Mucosa of rectum (tissue), 2 donors: Measurements from ENCODE around the gene TM4SF20.
"Not testable (repeated sequence)": the region's sequence is repeated elsewhere in the genome, so short reads cannot be mapped to it uniquely, and the experiment has no call there.

Experiments
- H3K27ac ChIP-seq, 2 donors: one replicate each; pipeline ENCODE4 v1.7.0; 2013; ENCODE audit warnings: inconsistent platforms in 2 of 2, low read depth in 2 of 2, low read length in 2 of 2
- H3K27me3 ChIP-seq, 2 donors: one replicate each; pipeline ENCODE4 v1.7.0; 2013; ENCODE audit warnings: low read length in 2 of 2; ENCODE audit not compliant: control insufficient read depth in 2 of 2, insufficient read depth in 2 of 2
- H3K36me3 ChIP-seq, 2 donors: one replicate each; pipeline ENCODE4 v1.7.0; 2013; ENCODE audit warnings: low read length in 2 of 2; ENCODE audit not compliant: control insufficient read depth in 2 of 2, insufficient read depth in 2 of 2
- H3K4me1 ChIP-seq, 2 donors: one replicate each; pipeline ENCODE4 v1.7.0; 2013; ENCODE audit warnings: low read length in 2 of 2, mild to moderate bottlenecking in 1 of 2; ENCODE audit not compliant: control insufficient read depth in 2 of 2, insufficient read depth in 2 of 2
- H3K4me3 ChIP-seq, 2 donors: one replicate each; pipeline ENCODE4 v1.7.0; 2013; ENCODE audit warnings: low read length in 2 of 2
- H3K9ac ChIP-seq, 2 donors: one replicate each; pipeline ENCODE4 v1.7.0; 2013; ENCODE audit warnings: low read length in 2 of 2, low read depth in 1 of 2, mild to moderate bottlenecking in 1 of 2
- H3K9me3 ChIP-seq, 2 donors: one replicate each; pipeline ENCODE4 v1.7.0; 2013; ENCODE audit warnings: low read length in 2 of 2; ENCODE audit not compliant: control insufficient read depth in 2 of 2
- donor health status: healthy.
- donor health status: Normal muscosa, but diverticular disease.

The TM4SF20 gene

GRCh38 chr2:227398684-227399670 is 19.9 kb upstream of the TM4SF20 start:
- Histone ChIP-seq H3K27me3 (no peaks in the 10 kb centered on the region), H3K9ac (no peak overlapping the region), H3K27ac (no peak overlapping the region), H3K4me1 (peaks cover 0 to 3% of the 10 kb centered on the region in 2 donors), H3K4me3 (no peak overlapping the region), H3K9me3 (no peaks in the 10 kb centered on the region), H3K36me3 (no peaks in the 10 kb centered on the region)

DNA sequence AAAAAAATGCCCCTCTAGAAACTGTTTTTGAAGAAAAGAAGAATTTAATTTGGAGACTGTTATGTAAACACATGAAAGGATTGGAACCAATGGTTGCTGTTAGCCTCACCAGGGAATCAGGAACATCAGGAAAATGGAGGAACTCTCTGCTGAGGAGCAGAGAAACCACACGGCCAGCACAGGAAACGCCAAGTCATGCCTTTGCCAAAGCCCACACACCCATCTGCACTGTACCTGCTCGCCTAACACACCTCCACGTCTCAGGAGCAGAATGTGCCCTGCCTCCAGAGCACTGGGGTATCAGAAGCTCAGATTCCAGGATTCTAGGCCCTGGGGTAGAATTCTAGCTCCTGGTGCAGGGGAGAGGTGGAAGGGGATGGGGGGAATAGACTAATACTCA is 18.5 kb upstream of the TM4SF20 start:
- peaks cover 0 to 3% of the 10 kb centered on the region in 2 donors for H3K4me1 ChIP-seq
- no peak overlapping the region for H3K27ac ChIP-seq
- no peak overlapping the region for H3K4me3 ChIP-seq
- H3K36me3 ChIP-seq: no peaks in the 10 kb centered on the region
- H3K9me3 ChIP-seq: no peaks in the 10 kb centered on the region
- H3K9ac ChIP-seq: no peak overlapping the region
- no peaks in the 10 kb centered on the region for H3K27me3 ChIP-seq

GRCh38 chr2:227395556-227395955 is 16.4 kb upstream of the TM4SF20 start:
- no peak overlapping the region for H3K4me3 ChIP-seq
- H3K9me3 ChIP-seq: no peaks in the 10 kb centered on the region
- H3K27me3 ChIP-seq: no peaks in the 10 kb centered on the region
- H3K36me3 ChIP-seq: no peaks in the 10 kb centered on the region
- H3K4me1 ChIP-seq: peaks cover 0 to 3% of the 10 kb centered on the region in 2 donors
- no peak overlapping the region for H3K27ac ChIP-seq
- no peak overlapping the region for H3K9ac ChIP-seq

DNA sequence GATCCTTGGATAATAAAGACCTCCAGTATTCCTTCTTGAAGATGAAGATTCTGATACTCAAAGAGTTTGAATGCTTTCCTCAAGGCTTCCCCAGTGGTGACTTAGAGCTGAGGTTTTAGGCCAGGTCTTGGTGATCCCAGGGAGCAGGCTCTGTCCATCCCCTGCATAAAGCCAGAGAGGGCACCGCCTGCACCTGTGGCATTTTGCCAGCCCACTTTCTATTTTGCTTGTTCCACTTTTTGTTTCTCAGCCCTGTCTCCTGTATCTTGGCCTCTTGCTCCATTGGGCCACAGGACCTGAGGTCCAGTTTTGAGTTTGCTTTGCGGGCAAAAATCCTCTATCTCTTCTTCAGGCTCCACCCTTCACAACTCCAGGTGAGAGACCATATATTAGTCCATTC is 15.3 kb upstream of the TM4SF20 start:
- Histone ChIP-seq H3K4me1 (peaks cover 0 to 3% of the 10 kb centered on the region in 2 donors), H3K27ac (no peak overlapping the region), H3K36me3 (no peaks in the 10 kb centered on the region), H3K27me3 (no peaks in the 10 kb centered on the region), H3K9me3 (no peaks in the 10 kb centered on the region), H3K9ac (no peak overlapping the region), H3K4me3 (no peak overlapping the region)

GRCh38 chr2:227390468-227391256 is 11.6 kb upstream of the TM4SF20 start:
- Histone ChIP-seq H3K4me1 (no peaks in the 10 kb centered on the region), H3K27ac (no peak overlapping the region), H3K4me3 (no peak overlapping the region), H3K36me3 (no peaks in the 10 kb centered on the region), H3K9me3 (no peaks in the 10 kb centered on the region), H3K9ac (no peak overlapping the region), H3K27me3 (no peaks in the 10 kb centered on the region)

DNA sequence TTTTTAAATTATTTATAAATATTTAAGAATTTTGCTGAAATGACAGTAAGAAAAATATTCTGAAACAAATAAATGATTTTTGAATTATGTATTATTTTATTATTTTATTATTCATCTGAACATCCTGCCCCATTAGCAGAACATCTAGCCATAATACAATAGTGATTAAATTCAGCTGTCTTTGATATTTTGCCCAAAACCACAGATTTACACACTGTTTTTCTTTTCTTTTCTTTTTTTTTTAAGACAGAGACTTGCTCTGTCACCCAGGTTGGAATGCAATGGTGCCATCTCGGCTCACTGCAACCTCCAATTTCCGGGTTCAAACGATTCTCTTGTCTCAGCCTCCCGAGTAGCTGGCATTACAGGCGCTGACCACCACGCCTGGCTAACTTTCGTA is 10.6 kb upstream of the TM4SF20 start:
- H3K9me3 ChIP-seq: no peaks in the 10 kb centered on the region
- no peak overlapping the region for H3K27ac ChIP-seq
- H3K4me1 ChIP-seq: no peaks in the 10 kb centered on the region
- no peaks in the 10 kb centered on the region for H3K27me3 ChIP-seq
- H3K9ac ChIP-seq: no peak overlapping the region
- H3K36me3 ChIP-seq: no peaks in the 10 kb centered on the region
- H3K4me3 ChIP-seq: no peak overlapping the region

DNA sequence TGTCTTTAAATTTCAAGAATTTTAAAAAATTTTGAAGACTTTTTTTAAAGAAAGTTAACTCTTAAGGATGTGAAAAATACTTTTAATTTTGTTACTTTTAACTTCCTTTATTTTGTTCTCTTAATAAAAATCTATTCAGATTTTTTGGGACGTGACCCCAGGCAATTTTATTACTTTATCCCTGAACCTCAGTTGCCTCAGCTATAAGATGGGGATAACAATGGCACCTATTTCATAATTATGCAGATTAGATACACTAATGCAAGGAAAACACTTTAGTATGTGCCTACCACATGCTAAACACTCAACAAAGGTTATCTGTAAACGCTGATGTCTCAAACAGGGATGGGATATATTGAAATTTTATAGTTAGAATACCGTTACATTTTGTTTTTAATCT is 10.1 kb upstream of the TM4SF20 start:
- Histone ChIP-seq H3K9ac (no peak overlapping the region), H3K4me3 (no peak overlapping the region), H3K27me3 (no peaks in the 10 kb centered on the region), H3K27ac (no peak overlapping the region), H3K9me3 (no peaks in the 10 kb centered on the region), H3K36me3 (no peaks in the 10 kb centered on the region), H3K4me1 (no peaks in the 10 kb centered on the region)

- Histone ChIP-seq H3K36me3 (no peaks in the 10 kb centered on the region), H3K27me3 (no peaks in the 10 kb centered on the region), H3K9me3 (no peaks in the 10 kb centered on the region), H3K4me3 (no peak overlapping the region), H3K4me1 (no peaks in the 10 kb centered on the region), H3K9ac (no peak overlapping the region), H3K27ac (no peak overlapping the region)
Observed at GRCh38 chr2:227388537-227389011, 9.5 kb upstream of the TM4SF20 start.

DNA sequence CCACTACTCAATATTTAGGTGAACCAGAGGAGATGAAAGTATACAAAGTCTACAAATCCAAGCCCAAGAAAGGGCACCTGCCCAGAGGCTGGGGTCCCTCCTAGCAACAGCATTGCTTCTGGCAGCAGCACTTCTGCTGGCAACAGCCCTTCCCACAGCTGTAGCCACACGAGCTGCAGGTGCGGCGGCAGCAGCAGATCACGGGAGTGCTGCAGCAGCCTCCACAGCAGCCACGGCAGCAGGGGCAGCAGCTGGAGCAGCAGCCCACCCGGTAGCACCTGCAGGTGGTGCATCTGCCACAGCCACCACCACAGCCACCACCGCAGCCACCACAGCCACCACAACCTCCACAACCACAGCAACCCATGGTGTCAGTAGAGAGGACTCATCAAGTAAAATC is 8.5 kb upstream of the TM4SF20 start, which contains the start of gene SCYGR1:
Gene SCYGR1 (minus strand): TSS at position 367 of the 400 bp plus-strand sequence. CDS start 0 bp downstream, at position 367.
- H3K36me3 ChIP-seq, H3K4me1 ChIP-seq, H3K27me3 ChIP-seq, H3K9me3 ChIP-seq, H3K4me3 ChIP-seq, H3K9ac ChIP-seq, H3K27ac ChIP-seq: not testable (repeated sequence)

DNA sequence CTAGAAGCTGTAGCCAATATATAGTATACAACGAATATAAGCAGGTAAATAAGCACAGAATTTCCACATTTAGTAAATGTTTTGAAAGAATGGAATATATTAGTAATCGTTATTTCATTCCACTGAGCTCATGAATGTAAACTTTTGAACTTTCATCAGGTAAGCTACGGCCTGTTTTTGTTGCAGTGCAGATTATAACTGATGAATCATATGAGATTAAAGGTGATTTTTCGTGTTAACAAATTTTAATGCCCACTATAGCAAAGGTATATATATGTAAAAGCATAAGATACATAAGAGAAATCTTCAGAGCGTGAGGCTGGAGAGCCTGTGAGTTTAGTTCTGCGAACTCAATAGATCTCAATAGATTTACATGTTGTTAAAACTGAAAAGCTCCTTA is 7.5 kb upstream of the TM4SF20 start:
- no peaks in the 10 kb centered on the region for H3K9me3 ChIP-seq
- H3K27me3 ChIP-seq: no peaks in the 10 kb centered on the region
- H3K9ac ChIP-seq: no peak overlapping the region
- H3K4me3 ChIP-seq: no peak overlapping the region
- no peaks in the 10 kb centered on the region for H3K36me3 ChIP-seq
- H3K27ac ChIP-seq: no peak overlapping the region
- no peaks in the 10 kb centered on the region for H3K4me1 ChIP-seq
